Testis (tissue), 2 donors: Measurements from ENCODE around the gene TUFM.

ENCODE experiments used
- POLR2A ChIP-seq: fragments of 450-650 bp; IDR thresholded peaks from one replicate; pipeline ENCODE4 v1.6.1; 2017; ENCODE audit warnings: antibody characterized with exemption, mild to moderate bottlenecking, moderate library complexity
- TF ChIP-seq, protein P1 (sequence below), 3 experiments: fragments of 450-650 bp in 2 of 3; fragments of 200-600 bp in 1 of 3; sonication (generic) in 1 of 3; IDR thresholded peaks; one replicate each; pipeline ENCODE4 v1.5.1; 2016 to 2019; ENCODE audit warnings: antibody characterized with exemption in 3 of 3, mild to moderate bottlenecking in 2 of 3, moderate library complexity in 1 of 3

DNA sequence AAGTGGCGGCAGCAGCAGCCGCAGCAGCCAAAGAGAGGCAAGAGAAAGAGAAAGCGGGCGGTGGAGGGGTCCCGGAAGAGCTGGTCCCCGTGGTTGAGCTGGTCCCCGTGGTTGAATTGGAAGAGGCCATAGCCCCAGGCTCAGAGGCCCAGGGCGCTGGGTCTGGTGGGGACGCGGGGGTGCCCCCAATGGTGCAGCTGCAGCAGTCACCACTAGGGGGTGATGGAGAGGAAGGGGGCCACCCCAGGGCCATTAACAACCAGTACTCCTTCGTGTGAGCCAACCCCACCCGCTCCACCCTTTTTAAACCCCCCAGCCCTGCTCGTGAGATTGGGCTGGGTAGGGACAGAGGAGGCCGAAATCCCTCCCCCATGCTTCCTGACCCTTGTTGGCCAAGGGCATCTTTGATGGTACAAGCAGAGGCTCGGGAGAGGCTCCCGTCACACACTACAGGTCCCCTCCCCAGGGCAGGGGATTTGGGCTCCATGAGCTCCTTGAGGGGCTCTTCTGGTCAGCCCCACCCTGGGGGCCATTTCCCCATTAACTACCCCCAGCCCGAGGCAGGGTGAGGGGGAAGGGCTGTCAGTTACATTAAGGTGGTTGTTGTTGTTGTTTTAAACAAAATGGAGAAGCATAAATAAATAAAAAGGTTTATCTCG lies 27.5 kb upstream of the TUFM start:
- TF ChIP-seq, protein P1, sequence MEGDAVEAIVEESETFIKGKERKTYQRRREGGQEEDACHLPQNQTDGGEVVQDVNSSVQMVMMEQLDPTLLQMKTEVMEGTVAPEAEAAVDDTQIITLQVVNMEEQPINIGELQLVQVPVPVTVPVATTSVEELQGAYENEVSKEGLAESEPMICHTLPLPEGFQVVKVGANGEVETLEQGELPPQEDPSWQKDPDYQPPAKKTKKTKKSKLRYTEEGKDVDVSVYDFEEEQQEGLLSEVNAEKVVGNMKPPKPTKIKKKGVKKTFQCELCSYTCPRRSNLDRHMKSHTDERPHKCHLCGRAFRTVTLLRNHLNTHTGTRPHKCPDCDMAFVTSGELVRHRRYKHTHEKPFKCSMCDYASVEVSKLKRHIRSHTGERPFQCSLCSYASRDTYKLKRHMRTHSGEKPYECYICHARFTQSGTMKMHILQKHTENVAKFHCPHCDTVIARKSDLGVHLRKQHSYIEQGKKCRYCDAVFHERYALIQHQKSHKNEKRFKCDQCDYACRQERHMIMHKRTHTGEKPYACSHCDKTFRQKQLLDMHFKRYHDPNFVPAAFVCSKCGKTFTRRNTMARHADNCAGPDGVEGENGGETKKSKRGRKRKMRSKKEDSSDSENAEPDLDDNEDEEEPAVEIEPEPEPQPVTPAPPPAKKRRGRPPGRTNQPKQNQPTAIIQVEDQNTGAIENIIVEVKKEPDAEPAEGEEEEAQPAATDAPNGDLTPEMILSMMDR (IDR thresholded peaks at IDR 0.05) = peak in 2 of 3 experiments; percentile 44 to 55
- no peak for TF ChIP-seq POLR2A
